SIG-M5 (cell line): ENCODE data around the gene HOXA2.

Source experiments
- DNase-seq: peaks from one replicate; lab custom pipeline; 2025; lab: John Stamatoyannopoulos, UW

HOXA2 gene

GRCh38 chr7:27111751-27112277 lies 9.3 kb upstream of the HOXA2 start:
- DNase-seq: no peak

- DNase-seq: no peak
Measured at GRCh38 chr7:27111042-27111750, 8.7 kb upstream of the HOXA2 start.

- DNase-seq: no peak
Measured at GRCh38 chr7:27110186-27111031, 7.9 kb upstream of the HOXA2 start.

GRCh38 chr7:27109466-27110185 lies 7.1 kb upstream of the HOXA2 start:
- no peak for DNase-seq

DNA sequence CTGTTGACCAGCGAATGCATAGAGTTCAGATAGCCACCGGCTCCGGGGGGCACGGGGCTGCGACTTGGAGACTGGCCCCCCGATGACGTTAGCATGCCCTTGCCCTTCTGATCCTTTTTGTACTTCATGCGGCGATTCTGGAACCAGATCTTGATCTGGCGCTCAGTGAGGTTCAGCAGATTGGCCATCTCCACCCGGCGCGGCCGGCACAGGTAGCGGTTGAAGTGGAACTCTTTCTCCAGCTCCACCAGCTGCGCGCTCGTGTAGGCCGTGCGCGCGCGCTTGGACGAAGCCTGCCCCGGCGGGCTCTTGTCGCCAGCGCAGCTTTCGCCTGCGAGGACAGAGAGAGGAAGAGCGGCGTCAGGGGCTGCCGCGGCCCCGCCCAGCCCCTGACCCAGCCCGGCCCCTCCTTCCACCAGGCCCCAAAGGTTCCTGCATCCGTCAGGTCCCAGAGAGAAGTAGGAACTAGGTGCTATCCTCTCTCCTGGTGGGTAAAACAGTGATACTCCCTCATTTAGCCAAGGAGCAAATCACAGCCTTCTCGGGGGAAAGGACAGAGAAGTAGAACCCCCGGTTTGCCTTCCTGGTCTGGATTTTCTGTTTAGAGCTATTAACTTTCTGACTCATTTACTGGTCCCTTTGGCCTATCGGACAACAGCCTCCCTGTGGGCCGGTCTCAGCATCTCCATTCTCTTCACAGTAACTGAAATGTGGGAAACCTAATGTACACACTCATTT lies 6.1 kb upstream of the HOXA2 start:
- no peak for DNase-seq

GRCh38 chr7:27107391-27108381 lies 5.2 kb upstream of the HOXA2 start:
- DNase-seq: no peak

DNA sequence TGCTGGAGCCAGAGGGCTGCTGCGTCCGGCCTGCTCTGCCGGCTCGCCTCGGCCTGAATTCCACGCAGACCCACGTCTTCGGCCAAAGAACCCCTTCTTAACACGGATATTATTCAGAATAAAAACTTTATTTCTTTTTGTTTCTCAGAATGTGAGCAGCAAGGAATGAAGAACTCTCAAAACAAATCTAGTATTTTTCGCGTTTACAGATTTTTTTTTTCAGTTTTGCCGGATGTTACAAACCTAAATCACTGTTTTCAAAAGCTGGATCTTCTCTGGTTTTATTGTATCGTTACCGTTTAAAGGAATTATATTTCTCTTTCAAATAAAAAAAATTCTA lies 4.4 kb upstream of the HOXA2 start:
- DNase-seq: no peak

DNA sequence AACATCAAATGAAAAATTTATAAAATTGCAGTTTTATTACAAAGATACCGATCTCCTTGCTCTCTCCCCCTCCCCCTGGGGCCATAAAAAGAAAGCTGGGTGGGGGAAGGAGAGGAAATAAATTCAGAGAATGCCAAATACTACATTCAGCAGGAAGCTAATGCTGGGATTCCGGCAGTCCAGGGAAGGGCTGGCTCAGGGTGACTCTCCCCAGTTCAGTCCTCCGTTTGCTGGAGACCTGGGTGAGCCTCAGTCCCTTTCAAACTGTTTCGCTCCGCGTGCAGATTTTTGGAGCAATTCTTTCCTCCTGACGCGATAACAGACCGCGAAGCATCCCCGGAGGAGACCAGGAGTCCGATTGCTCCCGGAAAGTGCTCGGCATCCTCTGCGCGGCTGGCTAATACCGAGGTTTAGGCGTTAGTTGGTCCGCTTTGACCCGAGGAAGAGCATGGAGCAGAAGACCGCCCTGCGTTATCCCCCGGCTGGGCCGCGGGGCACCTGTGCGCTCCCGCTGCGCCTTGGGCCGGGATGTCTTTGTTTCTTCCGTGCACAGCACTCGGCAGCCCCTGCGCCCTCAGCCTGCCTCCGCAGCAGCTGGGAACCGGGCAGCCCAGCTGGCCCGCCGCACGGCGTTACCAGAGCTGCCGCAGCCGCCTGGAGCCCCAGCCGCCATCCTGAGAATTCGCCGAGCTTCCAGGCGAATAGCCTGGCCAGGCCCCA lies 3.9 kb upstream of the HOXA2 start:
- no peak for DNase-seq

DNA sequence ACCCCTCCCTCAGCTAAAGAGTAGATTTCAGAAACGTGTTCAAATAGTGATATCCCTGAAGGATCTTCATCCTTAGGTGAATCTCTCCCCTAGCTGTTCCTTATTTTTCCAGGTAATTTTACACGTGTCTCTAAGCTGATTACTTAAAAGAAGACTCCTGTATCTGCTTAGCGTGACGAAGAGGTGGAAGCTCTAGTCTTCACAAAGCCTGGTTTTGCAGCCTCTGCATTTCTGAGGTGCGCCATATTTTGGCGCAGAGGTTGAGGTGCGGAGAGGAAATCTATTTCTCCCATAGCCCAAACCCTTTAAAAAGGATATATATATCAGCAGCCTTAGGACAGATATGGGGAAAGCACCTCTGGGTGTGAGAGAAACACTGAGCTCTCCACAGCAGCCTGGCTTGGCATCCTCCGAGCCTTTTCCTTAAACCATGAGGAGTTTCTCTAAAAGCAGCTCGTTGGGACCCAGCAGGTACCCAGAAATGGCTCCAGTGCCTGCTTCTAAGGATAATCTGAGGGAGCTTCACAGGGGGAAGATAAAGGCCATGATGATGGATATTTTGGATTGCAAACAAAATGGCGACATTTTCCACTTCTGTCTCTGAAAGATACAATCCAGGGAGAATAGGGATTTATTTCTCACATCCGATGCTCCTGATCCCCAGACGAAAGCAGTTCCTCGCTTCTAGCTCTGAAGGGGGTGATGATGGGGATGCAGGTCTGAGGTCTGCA lies 3.0 kb upstream of the HOXA2 start:
- no peak for DNase-seq

DNA sequence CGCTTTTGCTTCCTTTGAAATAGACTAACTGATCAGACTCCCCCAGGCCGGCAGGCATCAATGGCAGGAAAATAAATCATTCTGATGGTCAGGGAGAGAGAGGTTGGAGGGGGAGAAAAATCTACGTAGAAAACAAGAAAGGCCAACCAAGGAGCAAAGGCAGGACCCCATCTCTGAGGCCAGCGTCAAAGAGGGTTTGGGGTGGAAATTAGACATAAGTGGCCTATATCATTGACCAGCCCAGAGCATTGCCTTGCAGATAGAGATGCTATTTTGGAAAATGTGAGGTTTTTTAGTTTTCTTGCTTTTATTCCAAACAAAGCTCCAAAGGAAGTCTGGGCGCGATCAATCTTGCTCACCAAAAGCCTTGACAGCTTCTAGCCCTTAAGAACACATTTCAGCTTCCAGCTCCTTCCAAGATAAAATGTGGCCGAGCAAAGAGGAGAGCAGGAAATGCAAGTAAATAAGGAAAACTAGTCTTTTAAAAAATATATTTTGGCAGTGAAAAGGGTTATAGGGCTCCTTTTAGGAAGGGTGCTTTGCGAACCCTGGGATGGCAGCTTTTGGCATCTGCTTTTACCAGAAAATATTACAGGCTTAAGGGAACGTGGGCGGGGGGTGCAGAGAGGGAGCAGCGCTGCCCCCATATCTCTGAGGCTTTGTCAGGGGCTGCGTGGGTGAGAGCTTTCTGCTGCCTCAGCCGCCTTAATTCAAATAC lies 2.0 kb upstream of the HOXA2 start:
- DNase-seq: no peak

- DNase-seq: no peak
Measured at GRCh38 chr7:27103489-27104226, 1.2 kb upstream of the HOXA2 start.

DNA sequence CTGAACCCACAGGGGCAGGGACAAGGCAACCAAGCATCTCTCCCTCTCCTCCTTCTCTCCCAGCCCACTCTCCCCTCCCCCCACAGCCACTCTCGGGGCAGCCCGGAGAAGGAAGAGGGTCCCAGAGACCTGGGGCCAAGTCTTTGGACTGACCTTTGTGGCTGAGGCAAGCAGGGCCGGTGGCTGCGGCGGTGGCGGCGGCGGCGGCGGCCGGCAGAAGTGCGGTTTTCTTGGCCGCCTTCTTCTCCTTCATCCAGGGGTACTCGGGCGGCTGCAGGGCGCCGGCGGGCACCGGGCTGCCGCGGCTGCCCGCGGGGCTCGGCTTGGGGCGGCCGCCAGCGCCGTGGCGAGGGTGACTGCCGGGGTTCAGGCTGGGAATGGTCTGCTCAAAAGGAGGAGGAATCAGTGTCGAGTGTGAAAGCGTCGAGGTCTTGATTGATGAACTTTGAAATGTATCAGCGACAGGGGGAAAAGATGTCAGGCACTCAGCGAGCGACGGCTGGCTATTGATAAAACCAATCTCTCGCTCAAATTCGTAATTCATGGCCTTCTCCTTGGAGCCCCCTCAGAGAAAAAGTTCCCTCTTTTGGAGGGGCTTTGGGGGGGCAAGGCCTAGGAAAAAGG lies 414 bp downstream of the HOXA2 start:
- no peak for DNase-seq

DNA sequence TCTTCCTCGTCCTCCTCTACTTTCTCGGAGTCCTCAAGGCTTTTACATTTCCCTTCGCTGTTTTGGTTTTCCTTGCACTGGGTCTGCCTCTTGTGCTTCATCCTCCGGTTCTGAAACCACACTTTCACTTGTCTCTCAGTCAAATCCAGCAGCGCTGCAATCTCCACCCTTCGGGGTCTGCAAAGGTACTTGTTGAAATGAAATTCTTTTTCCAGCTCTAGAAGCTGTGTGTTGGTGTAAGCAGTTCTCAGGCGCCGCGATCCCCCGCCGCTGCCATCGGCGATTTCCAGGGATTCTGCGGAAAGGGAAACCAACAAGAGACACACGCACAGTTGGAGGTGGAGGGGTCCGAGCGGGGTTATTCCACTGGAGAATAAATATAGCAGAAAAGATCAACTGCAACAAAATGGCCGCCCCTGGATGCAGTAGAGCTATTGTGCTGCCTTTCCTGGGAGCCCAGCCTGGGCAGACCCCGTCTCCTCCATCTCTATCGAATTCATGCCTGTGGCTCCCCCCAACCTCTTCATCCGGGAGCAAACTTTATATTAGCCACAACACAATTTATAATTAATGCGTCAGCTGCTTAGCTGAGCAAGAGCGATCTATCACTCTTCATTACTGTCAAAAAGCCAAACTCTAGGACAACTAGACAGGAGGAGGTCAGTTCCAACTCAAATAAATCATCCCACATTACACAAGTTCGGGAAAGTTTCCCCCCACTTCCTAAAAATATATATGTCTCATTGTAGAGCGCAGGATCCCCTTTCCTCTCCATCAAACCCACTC lies 1.1 kb downstream of the HOXA2 start:
- DNase-seq: no peak

- DNase-seq: no peak
Measured at GRCh38 chr7:27100694-27101170, 1.8 kb downstream of the HOXA2 start.

GRCh38 chr7:27099453-27100370 lies 2.8 kb downstream of the HOXA2 start:
- no peak for DNase-seq
